NCI-H1092 (cell line): ENCODE measurements around the gene SLC43A3.
"Not testable (repeated sequence)": the region's sequence is repeated elsewhere in the genome, so short reads cannot be mapped to it uniquely, and the experiment has no call there.

ENCODE experiments used
- DNase-seq: peaks from one replicate; lab custom pipeline; 2025; lab: John Stamatoyannopoulos, UW

The SLC43A3 gene

GRCh38 chr11:57459164-57460021 lies 32.5 kb upstream of the SLC43A3 start:
- DNase-seq: no peak

- DNase-seq: no peak
Observed at GRCh38 chr11:57458410-57459163, 31.7 kb upstream of the SLC43A3 start.

GRCh38 chr11:57458060-57458409 lies 31.1 kb upstream of the SLC43A3 start:
- no peak for DNase-seq

GRCh38 chr11:57457643-57458023 lies 30.7 kb upstream of the SLC43A3 start:
- no peak for DNase-seq

- DNase-seq: peak; percentile 60
Observed at GRCh38 chr11:57456960-57457642, 30.2 kb upstream of the SLC43A3 start.

- DNase-seq: no peak
Observed at GRCh38 chr11:57453543-57454177, 26.7 kb upstream of the SLC43A3 start.

- DNase-seq: no peak
Observed at GRCh38 chr11:57446055-57446454, 19.1 kb upstream of the SLC43A3 start.

- not testable (repeated sequence) for DNase-seq
Observed at GRCh38 chr11:57445122-57445394, 18.1 kb upstream of the SLC43A3 start.

- DNase-seq: no peak
Observed at GRCh38 chr11:57444362-57445121, 17.6 kb upstream of the SLC43A3 start.

GRCh38 chr11:57440744-57441414 lies 14.0 kb upstream of the SLC43A3 start:
- no peak for DNase-seq

- no peak for DNase-seq
Observed at GRCh38 chr11:57439786-57440185, 12.9 kb upstream of the SLC43A3 start.

GRCh38 chr11:57438345-57439285 lies 11.7 kb upstream of the SLC43A3 start:
- no peak for DNase-seq

- no peak for DNase-seq
Observed at GRCh38 chr11:57436031-57436430, 9.1 kb upstream of the SLC43A3 start.

GRCh38 chr11:57434640-57435546 lies 8.0 kb upstream of the SLC43A3 start:
- DNase-seq: no peak

GRCh38 chr11:57432714-57433163 lies 5.8 kb upstream of the SLC43A3 start:
- no peak for DNase-seq

GRCh38 chr11:57432149-57432561 lies 5.2 kb upstream of the SLC43A3 start:
- DNase-seq: no peak

GRCh38 chr11:57430952-57431351 lies 4.0 kb upstream of the SLC43A3 start:
- DNase-seq: no peak

GRCh38 chr11:57429946-57430345 lies 3.0 kb upstream of the SLC43A3 start:
- no peak for DNase-seq

- no peak for DNase-seq
Observed at GRCh38 chr11:57428643-57429042, 1.7 kb upstream of the SLC43A3 start.
